Upper lobe of right lung (tissue), 1 donor: ENCODE data around the gene SGTA. TPM values are rescaled to one million over a fixed set of nuclear protein-coding genes. Genes with fewer than 3 reads are reported as not detected.
"Not testable (repeated sequence)": the region's sequence is repeated elsewhere in the genome, so short reads cannot be mapped to it uniquely, and the experiment has no call there.

Experiments
- ATAC-seq: fragments of 200-7000 bp; cut with Tn5 transposase; one replicate; pipeline ENCODE4 v1.9.1; 2020; ENCODE audit warnings: mild to moderate bottlenecking, moderate library complexity
- DNase-seq: peaks from one replicate; pipeline ENCODE4 v3.0.0-alpha.2; 2020
- H3K27ac ChIP-seq: fragments of 200-600 bp; one replicate; pipeline ENCODE4 v1.8.0; 2022
- H3K27me3 ChIP-seq: fragments of 200-600 bp; one replicate; pipeline ENCODE4 v1.8.0; 2022; ENCODE audit warnings: mild to moderate bottlenecking
- H3K36me3 ChIP-seq: fragments of 200-600 bp; one replicate; pipeline ENCODE4 v1.8.0; 2022
- H3K4me1 ChIP-seq: fragments of 200-600 bp; one replicate; pipeline ENCODE4 v1.8.0; 2022
- H3K4me3 ChIP-seq: fragments of 200-600 bp; one replicate; pipeline ENCODE4 v1.8.0; 2022; ENCODE audit warnings: mild to moderate bottlenecking
- H3K9me3 ChIP-seq: fragments of 200-600 bp; one replicate; pipeline ENCODE4 v1.8.0; 2022
- CTCF ChIP-seq: fragments of 200-600 bp; IDR thresholded peaks from one replicate; pipeline ENCODE4 v1.8.0; 2022; ENCODE audit warnings: antibody characterized with exemption
- intact Hi-C: fragments of 100-400 bp; cut with DNase I; formaldehyde crosslinking; loops from one replicate; pipeline ENCODE4 v1.11.0; 2022
- total RNA-seq: library from RNA; stranded (reverse); fragmentation: NEBNext Ultra II Directional; extraction: Animal tissue kit (Norgen Biotek cat#: 25700); gene quantifications from one replicate; pipeline ENCODE4 v1.2.1, GENCODE V29; 2021
- donor health status: DM: no; HTN: yes; CAD: no; lungs with severe emphysema.

SGTA gene
- total RNA-seq, 1 donor from 2014 or later = 44.9 TPM

GRCh38 chr19:2793126-2793525 lies 10.1 kb upstream of the SGTA start:
- H3K36me3 ChIP-seq = peaks cover 23% of the 10 kb centered on the region
- no peaks in the 10 kb centered on the region for H3K9me3 ChIP-seq
- no peak for ATAC-seq
- DNase-seq = no peak
- TF ChIP-seq CTCF = no peak
- H3K27ac ChIP-seq = no peak overlapping the region
- no peak overlapping the region for H3K4me3 ChIP-seq
- no peaks in the 10 kb centered on the region for H3K4me1 ChIP-seq
- H3K27me3 ChIP-seq = no peaks in the 10 kb centered on the region
- intact Hi-C loops = no loop called here

DNA sequence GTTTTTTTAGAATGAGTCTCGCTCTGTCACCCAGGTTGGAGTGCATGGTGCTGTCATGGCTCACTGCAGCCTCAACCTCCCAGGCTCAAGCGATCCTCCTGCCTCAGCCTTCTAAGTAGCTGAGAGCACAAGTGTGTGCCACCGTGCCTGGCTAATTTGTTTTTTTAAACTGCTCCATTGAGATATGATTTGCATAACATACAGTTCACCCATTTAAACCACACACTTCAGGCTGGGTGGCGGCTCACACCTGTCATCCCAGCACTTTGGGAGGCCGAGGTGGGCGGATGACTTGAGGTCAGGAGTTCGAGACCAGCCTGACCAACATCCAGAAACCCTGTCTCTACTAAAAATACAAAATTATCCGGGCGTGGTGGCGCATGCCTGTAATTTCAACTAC lies 9.6 kb upstream of the SGTA start:
- intact Hi-C loops, ATAC-seq, H3K27me3 ChIP-seq, H3K27ac ChIP-seq, H3K4me1 ChIP-seq, H3K9me3 ChIP-seq, DNase-seq, H3K4me3 ChIP-seq: not testable (repeated sequence)
- H3K36me3 ChIP-seq = peaks cover 21% of the 10 kb centered on the region

DNA sequence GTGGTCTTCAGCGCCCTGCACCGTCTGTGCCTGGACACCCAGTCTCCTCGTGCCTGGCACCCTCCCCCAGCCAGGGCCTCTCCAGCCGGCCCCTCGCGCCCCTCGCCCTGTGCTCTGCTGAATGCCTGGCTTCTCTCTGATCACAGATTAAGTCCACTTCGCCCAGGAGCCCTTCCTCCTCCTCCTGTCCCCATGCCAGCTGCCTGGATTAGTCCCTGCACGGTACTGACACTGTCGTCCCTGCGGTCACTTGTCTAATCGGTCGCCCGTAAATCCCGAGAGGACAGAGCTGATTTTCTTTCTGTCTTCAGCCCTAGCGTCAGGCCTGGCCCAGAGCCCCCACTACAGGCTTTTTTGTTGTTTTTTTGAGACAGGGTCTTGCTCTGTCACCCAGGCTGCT lies 8.8 kb upstream of the SGTA start:
- Histone ChIP-seq H3K9me3 (no peaks in the 10 kb centered on the region), H3K4me3 (no peak overlapping the region), H3K27me3 (no peaks in the 10 kb centered on the region), H3K4me1 (no peaks in the 10 kb centered on the region), H3K27ac (no peak overlapping the region), H3K36me3 (peaks cover 21% of the 10 kb centered on the region)
- ATAC-seq (no peak), DNase-seq (no peak)
- no peak for TF ChIP-seq CTCF
- intact Hi-C loops = no loop called here

GRCh38 chr19:2791440-2791839 lies 8.4 kb upstream of the SGTA start:
- no peaks in the 10 kb centered on the region for H3K27me3 ChIP-seq
- H3K4me3 ChIP-seq = no peak overlapping the region
- peaks cover 21% of the 10 kb centered on the region for H3K36me3 ChIP-seq
- no peak for TF ChIP-seq CTCF
- H3K9me3 ChIP-seq = no peaks in the 10 kb centered on the region
- ATAC-seq (no peak), DNase-seq (no peak)
- intact Hi-C loops = no loop called here
- H3K27ac ChIP-seq = no peak overlapping the region
- no peaks in the 10 kb centered on the region for H3K4me1 ChIP-seq

DNA sequence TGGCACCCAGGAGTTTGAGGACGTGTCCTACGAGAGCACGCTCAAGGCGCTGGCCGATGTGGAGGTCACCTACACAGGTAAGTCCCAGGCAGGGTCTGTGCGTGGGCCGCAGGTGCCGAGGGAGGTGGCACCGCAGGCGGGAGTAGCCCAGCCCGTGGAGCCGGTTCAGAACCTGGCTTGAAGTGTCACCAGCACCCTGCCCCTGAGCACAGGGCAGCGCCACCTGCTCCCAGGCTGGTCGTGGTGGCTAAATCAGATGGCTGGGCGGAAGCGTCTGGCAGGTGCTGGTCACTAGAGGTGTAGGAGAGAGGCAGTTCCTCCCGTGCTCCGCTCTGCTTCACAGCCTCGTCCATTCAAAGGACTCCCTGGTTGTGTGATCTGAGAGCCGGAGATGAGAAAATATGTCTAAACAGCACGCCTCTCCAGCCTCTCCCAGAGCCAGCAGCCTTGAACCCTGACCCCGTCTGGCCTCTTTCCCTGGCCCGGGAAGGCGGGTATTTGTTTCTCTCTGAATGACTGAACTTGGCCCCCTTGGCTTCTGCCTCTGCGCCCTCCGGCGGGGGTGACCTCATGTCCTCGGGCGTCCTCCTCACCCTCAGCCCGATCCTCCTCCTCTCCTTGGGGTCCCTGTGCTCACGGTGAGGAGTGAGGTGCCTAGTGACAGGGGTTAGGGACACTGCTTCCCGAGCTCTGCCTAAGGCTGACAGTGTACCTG lies 7.6 kb upstream of the SGTA start:
- peaks cover 21% of the 10 kb centered on the region for H3K36me3 ChIP-seq

DNA sequence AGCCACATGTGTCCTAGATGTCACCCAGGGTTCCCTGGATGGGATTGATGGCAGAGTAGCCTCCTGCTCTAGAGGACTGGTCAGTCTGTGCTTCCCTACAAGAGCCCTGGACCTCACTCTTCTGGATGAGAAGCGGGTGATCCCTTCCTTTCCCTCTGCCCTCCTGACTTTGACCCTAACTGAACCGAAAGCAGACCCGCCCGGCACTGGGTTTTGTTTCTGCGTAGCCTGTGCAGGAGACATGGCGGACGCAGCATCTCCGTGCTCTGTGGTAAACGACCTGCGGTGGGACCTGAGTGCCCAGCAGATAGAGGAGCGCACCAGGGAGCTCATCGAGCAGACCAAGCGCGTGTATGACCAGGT lies 7.1 kb upstream of the SGTA start:
- no peak for TF ChIP-seq CTCF
- no peaks in the 10 kb centered on the region for H3K9me3 ChIP-seq
- intact Hi-C loops = no loop called here
- H3K36me3 ChIP-seq = peaks cover 21% of the 10 kb centered on the region
- H3K27me3 ChIP-seq = no peaks in the 10 kb centered on the region
- ATAC-seq (no peak), DNase-seq (no peak)
- no peak overlapping the region for H3K4me3 ChIP-seq
- no peak overlapping the region for H3K27ac ChIP-seq
- H3K4me1 ChIP-seq = no peaks in the 10 kb centered on the region

More for the DNA sequence above, 7.6 kb upstream of the SGTA start:
- no peak for TF ChIP-seq CTCF
- no peak overlapping the region for H3K27ac ChIP-seq
- ATAC-seq = no peak
- intact Hi-C loops = no loop called here
- no peaks in the 10 kb centered on the region for H3K4me1 ChIP-seq
- H3K4me3 ChIP-seq = no peak overlapping the region
- no peaks in the 10 kb centered on the region for H3K9me3 ChIP-seq
- no peak for DNase-seq
- no peaks in the 10 kb centered on the region for H3K27me3 ChIP-seq
